B cell (primary cell): ENCODE results near the gene HTR6. TPM values are rescaled to one million over a fixed set of nuclear protein-coding genes. Genes with fewer than 3 reads are reported as not detected.

Experiments used
- ATAC-seq: fragments of 200-7000 bp; cut with Tn5 transposase; one replicate; pipeline ENCODE4 v1.10.0; 2021; ENCODE audit warnings: low read depth, mild to moderate bottlenecking, moderate number of reproducible peaks, moderate library complexity
- CTCF ChIA-PET: fragments of 350-600 bp; sonication (Branson Sonifier 250); formaldehyde crosslinking; loops from one replicate; lab custom pipeline; 2021; ENCODE audit warnings: antibody characterized with exemption, inconsistent platforms; lab: Charles Lee
- POLR2A ChIA-PET: fragments of 350-600 bp; sonication (Branson Sonifier 250); formaldehyde crosslinking; loops from one replicate; lab custom pipeline; 2021; ENCODE audit warnings: antibody characterized with exemption; lab: Charles Lee
- DNase-seq: peaks from one replicate; pipeline ENCODE4 v3.0.0; 2013
- H2AFZ ChIP-seq: 2 replicates; pipeline ENCODE4 v1.6.1; 2012; ENCODE audit warnings: mild to moderate bottlenecking, low read depth, low read length; ENCODE audit not compliant: insufficient read depth, poor library complexity, severe bottlenecking
- H3K27ac ChIP-seq, 2 donors: 1 replicate in 1 of 2; 2 replicates in 1 of 2; pipeline ENCODE4 v1.5.1; 2012 to 2013; ENCODE audit warnings: low read length in 2 of 2, mild to moderate bottlenecking in 2 of 2, moderate library complexity in 1 of 2
- H3K27me3 ChIP-seq, 4 experiments: fragments of 200-600 bp in 1 of 4; sonication (generic) in 1 of 4; replicated peaks in 1 of 4; 1 replicate in 2 of 4; 2 replicates in 2 of 4; pipeline versions ENCODE4 v1.6.1 to v1.7.0; 2013 to 2016; ENCODE audit warnings: low read length in 3 of 4, mild to moderate bottlenecking in 2 of 4, mixed read lengths in 1 of 4, moderate library complexity in 1 of 4; ENCODE audit not compliant: insufficient read depth in 4 of 4, control insufficient read depth in 3 of 4; ENCODE audit errors: control extremely low read depth in 1 of 4
- H3K36me3 ChIP-seq, 2 experiments: replicated peaks in 1 of 2; 1 replicate in 1 of 2; 2 replicates in 1 of 2; pipeline versions ENCODE4 v1.6.1 to v1.7.1; 2013; ENCODE audit warnings: low read length in 1 of 2; ENCODE audit not compliant: insufficient read depth in 2 of 2, control insufficient read depth in 1 of 2; ENCODE audit errors: control extremely low read depth in 1 of 2, extremely low read depth in 1 of 2
- H3K4me1 ChIP-seq, 2 donors: fragments of 200-600 bp in 1 of 2; sonication (generic) in 1 of 2; 1 replicate in 1 of 2; 2 replicates in 1 of 2; pipeline versions ENCODE4 v1.5.1 to v1.6.1; 2013 to 2017; ENCODE audit warnings: low read length in 2 of 2; ENCODE audit not compliant: control insufficient read depth in 2 of 2, insufficient read depth in 2 of 2
- H3K4me2 ChIP-seq: replicated peaks from 2 replicates; pipeline ENCODE3; 2012; ENCODE audit warnings: mild to moderate bottlenecking, low read depth, low read length; ENCODE audit not compliant: poor library complexity, severe bottlenecking
- H3K4me3 ChIP-seq, 5 experiments: fragments of 200-600 bp in 1 of 5; sonication (generic) in 1 of 5; 1 replicate in 3 of 5; 2 replicates in 2 of 5; pipeline versions ENCODE4 v1.5.1 to v1.7.0; 2011 to 2016; ENCODE audit warnings: low read length in 4 of 5, mild to moderate bottlenecking in 4 of 5, low read depth in 2 of 5, control low read depth in 1 of 5, moderate library complexity in 1 of 5; ENCODE audit not compliant: insufficient read depth in 1 of 5; ENCODE audit errors: control extremely low read depth in 1 of 5, extremely low read depth in 1 of 5
- H3K79me2 ChIP-seq: fragments of 200-600 bp; sonication (generic); one replicate; pipeline ENCODE4 v1.6.0; 2016; ENCODE audit warnings: low read length; ENCODE audit not compliant: control insufficient read depth, insufficient read depth
- H3K9ac ChIP-seq: fragments of 200-600 bp; sonication (generic); 2 replicates; pipeline ENCODE4 v1.6.1; 2017; ENCODE audit warnings: mild to moderate bottlenecking, low read length, moderate library complexity
- H3K9me3 ChIP-seq, 3 donors: one replicate each; pipeline versions ENCODE4 v1.6.1 to v1.7.1; 2013; ENCODE audit warnings: low read length in 2 of 3; ENCODE audit not compliant: control insufficient read depth in 2 of 3, insufficient read depth in 1 of 3; ENCODE audit errors: control extremely low read depth in 1 of 3
- H4K20me1 ChIP-seq: 2 replicates; pipeline ENCODE4 v1.6.0; 2012; ENCODE audit warnings: mild to moderate bottlenecking, low read length; ENCODE audit not compliant: insufficient read depth, control insufficient read depth, poor library complexity, severe bottlenecking
- H3K27ac Mint-ChIP-seq: one replicate; pipeline ENCODE4 v1.8.0; 2021; ENCODE audit warnings: mixed read lengths
- H3K27me3 Mint-ChIP-seq: one replicate; pipeline ENCODE4 v1.8.0; 2021; ENCODE audit warnings: mixed read lengths
- H3K4me1 Mint-ChIP-seq: one replicate; pipeline ENCODE4 v1.8.0; 2021; ENCODE audit warnings: mixed read lengths
- H3K4me3 Mint-ChIP-seq: one replicate; pipeline ENCODE4 v1.8.0; 2021; ENCODE audit warnings: mixed read lengths
- H3K9me3 Mint-ChIP-seq: one replicate; pipeline ENCODE4 v1.8.0; 2022; ENCODE audit warnings: mixed read lengths; ENCODE audit not compliant: insufficient read depth
- EZH2 ChIP-seq: IDR thresholded peaks from 2 replicates; pipeline ENCODE4 v1.6.1; 2012; ENCODE audit warnings: borderline replicate concordance, low read depth, mild to moderate bottlenecking, moderate library complexity, low read length; ENCODE audit not compliant: insufficient read depth, poor library complexity, severe bottlenecking
- WGBS: methylation state at CpG from one replicate; pipeline ENCODE4 v1.1.5; 2013; ENCODE audit warnings: missing lambda C conversion rate; ENCODE audit not compliant: insufficient coverage; 5-methylcytosine and 5-hydroxymethylcytosine counted together
- intact Hi-C: fragments of 100-400 bp; cut with micrococcal nuclease; formaldehyde crosslinking; loops from one replicate; pipeline ENCODE4 v1.10.0; 2022
- polyA plus RNA-seq: library from polyadenylated mRNA; depleted of rRNA; stranded (reverse); fragments of >200 nt; gene quantifications from 2 replicates; pipeline ENCODE4 v1.2.3, GENCODE V29; 2012
- total RNA-seq, 2 donors: library from RNA; stranded (reverse); fragments of 120-200 nt in 1 of 2; gene quantifications; 1 replicate in 1 of 2; 2 replicates in 1 of 2; pipeline versions ENCODE4 v1.2.3 to v1.2.4, GENCODE V29; 2013 to 2022
- TF ChIP-seq, protein P1 (sequence below): fragments of 200-600 bp; IDR thresholded peaks from one replicate; pipeline ENCODE4 v1.8.0; 2022; ENCODE audit warnings: antibody characterized with exemption, mild to moderate bottlenecking

HTR6 gene
- total and polyA plus RNA-seq, 2 donors (not counting 1 experiment from before 2014, with no cell fraction given), result not detected

DNA sequence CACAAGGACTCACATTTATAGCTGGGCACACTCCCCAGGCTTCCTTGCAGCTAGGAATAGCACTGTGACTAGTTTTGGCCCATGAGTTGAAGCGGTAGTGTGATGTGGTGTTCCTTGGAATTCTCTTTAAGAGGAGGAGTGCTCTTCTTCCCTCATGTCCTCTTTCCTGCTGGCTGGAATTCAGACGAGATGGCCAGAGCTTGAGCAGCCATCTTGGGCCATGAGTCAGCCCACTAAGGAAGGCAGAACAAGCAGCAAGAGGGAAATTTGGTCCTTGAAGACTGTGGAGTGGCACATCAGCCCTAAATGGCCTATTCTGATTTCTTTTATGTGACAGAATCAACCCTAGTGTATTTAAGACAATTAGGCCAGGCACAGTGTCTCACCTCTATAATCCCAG, 20.0 kb downstream of the HTR6 start:
- Histone ChIP-seq H3K4me3 (no peak overlapping the region), H3K9ac (no peak overlapping the region), H3K9me3 (peaks cover 0 to 23% (median 5%) of the 10 kb centered on the region in 3 donors), H4K20me1 (no peaks in the 10 kb centered on the region), H3K36me3 (peaks cover 0 to 17% of the 10 kb centered on the region in 2 experiments), H2AFZ (no peak overlapping the region), H3K4me2 (no peak overlapping the region), H3K79me2 (no peaks in the 10 kb centered on the region), H3K27ac (no peak overlapping the region), H3K27me3 (no peaks in the 10 kb centered on the region), H3K4me1 (no peaks in the 10 kb centered on the region)
- 60% methylated on average over 1 of the region's 2 CpGs for WGBS
- DNase-seq (no peak), ATAC-seq (no peak)
- Mint-ChIP-seq H3K27ac (no peak overlapping the region), H3K9me3 (no peaks in the 10 kb centered on the region), H3K27me3 (no peaks in the 10 kb centered on the region), H3K4me1 (no peaks in the 10 kb centered on the region), H3K4me3 (no peak overlapping the region)
- CTCF ChIA-PET, result interaction anchor here (1.1 kb wide), 1 partner anchor 16 kb away, joined by 4 read pairs; no protein-coding TSS in a partner anchor
- POLR2A ChIA-PET, result no interaction called here
- TF ChIP-seq, protein P1, sequence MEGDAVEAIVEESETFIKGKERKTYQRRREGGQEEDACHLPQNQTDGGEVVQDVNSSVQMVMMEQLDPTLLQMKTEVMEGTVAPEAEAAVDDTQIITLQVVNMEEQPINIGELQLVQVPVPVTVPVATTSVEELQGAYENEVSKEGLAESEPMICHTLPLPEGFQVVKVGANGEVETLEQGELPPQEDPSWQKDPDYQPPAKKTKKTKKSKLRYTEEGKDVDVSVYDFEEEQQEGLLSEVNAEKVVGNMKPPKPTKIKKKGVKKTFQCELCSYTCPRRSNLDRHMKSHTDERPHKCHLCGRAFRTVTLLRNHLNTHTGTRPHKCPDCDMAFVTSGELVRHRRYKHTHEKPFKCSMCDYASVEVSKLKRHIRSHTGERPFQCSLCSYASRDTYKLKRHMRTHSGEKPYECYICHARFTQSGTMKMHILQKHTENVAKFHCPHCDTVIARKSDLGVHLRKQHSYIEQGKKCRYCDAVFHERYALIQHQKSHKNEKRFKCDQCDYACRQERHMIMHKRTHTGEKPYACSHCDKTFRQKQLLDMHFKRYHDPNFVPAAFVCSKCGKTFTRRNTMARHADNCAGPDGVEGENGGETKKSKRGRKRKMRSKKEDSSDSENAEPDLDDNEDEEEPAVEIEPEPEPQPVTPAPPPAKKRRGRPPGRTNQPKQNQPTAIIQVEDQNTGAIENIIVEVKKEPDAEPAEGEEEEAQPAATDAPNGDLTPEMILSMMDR, result no peak
- TF ChIP-seq EZH2, result no peak
- intact Hi-C loops, result no loop called here

DNA sequence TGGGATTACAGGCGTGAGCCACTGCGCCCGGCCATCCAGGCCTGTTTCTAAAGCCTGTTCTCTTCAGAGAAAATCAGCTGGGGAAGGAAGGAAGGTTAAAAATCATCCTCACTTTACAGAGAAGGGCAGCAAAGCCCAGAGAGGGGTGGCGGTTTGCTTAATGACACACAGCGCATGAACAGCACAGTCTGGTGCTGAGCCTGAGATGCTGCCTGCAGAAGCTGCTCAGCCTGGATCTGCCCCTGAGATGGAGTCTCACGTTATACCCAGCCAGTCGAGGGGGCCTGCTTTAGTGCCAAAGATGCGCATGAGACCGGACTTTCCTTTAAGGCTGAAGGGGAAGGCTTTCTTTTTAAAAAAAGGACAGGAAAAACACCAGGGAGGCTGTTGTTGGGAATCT, 21.3 kb downstream of the HTR6 start:
- H3K4me2 ChIP-seq, result no peak overlapping the region
- Mint-ChIP-seq H3K27ac (no peak overlapping the region), H3K9me3 (no peaks in the 10 kb centered on the region), H3K27me3 (no peaks in the 10 kb centered on the region), H3K4me1 (no peaks in the 10 kb centered on the region), H3K4me3 (no peak overlapping the region)
- no peak overlapping the region for H3K27ac ChIP-seq
- WGBS, result 80% methylated on average over 4 of the region's 9 CpGs
- ChIA-PET POLR2A (no interaction called here), CTCF (no interaction called here)
- H3K79me2 ChIP-seq, result no peaks in the 10 kb centered on the region
- intact Hi-C loops, result no loop called here
- H2AFZ ChIP-seq, result no peak overlapping the region
- peaks cover 0 to 25% of the 10 kb centered on the region in 2 experiments for H3K36me3 ChIP-seq
- ATAC-seq (no peak), DNase-seq (no peak)
- no peak for TF ChIP-seq EZH2
- TF ChIP-seq, protein P1, result no peak
- no peaks in the 10 kb centered on the region for H3K27me3 ChIP-seq
- H3K9ac ChIP-seq, result no peak overlapping the region
- H3K4me3 ChIP-seq, result no peak overlapping the region
- H4K20me1 ChIP-seq, result no peaks in the 10 kb centered on the region
- H3K4me1 ChIP-seq, result no peaks in the 10 kb centered on the region
- peaks cover 0 to 36% (median 14%) of the 10 kb centered on the region in 3 donors for H3K9me3 ChIP-seq
